ENCODE results near the gene GPR171. TPM values are rescaled to one million over a fixed set of nuclear protein-coding genes. Genes with fewer than 3 reads are reported as not detected.

The GPR171 gene, protein sequence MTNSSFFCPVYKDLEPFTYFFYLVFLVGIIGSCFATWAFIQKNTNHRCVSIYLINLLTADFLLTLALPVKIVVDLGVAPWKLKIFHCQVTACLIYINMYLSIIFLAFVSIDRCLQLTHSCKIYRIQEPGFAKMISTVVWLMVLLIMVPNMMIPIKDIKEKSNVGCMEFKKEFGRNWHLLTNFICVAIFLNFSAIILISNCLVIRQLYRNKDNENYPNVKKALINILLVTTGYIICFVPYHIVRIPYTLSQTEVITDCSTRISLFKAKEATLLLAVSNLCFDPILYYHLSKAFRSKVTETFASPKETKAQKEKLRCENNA
- total RNA-seq, result not detected in 2 replicates

DNA sequence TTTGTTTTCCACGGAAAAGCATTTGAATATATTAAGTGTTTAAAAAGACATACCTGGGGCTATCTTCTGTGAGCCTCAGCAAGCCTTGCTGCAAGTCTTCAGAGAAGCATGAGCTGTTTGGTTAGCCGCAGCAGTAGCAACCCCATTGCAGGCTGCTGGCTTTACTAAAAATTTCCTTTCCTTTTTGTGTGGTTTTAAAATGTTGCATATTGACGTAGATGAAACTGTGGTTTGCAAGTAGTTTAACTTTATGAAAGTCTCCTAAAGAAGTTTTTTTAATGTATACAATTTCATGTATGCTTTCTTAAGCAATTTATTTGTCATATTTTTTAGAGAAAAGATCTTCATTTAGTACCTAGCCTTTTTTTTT is at the start of gene GPR171:
GPR171 (minus strand) TSS at position 166 of the 370 bp plus-strand sequence. CDS start 3,830 bp downstream, outside the sequence.

Other genes starting within 250 kb of the GPR171 start
- gene CLRN1, start 230.5 kb downstream of the GPR171 start, total RNA-seq, result not detected in 2 replicates
- 0.31 and 0.66 TPM in 2 replicates for gene MED12L, start 117.6 kb downstream of the GPR171 start, total RNA-seq
- not detected in 2 replicates for gene P2RY14, start 75.3 kb upstream of the GPR171 start, total RNA-seq
- not detected in 2 replicates for gene GPR87, start 113.6 kb upstream of the GPR171 start, total RNA-seq
- gene P2RY13, start 126.3 kb upstream of the GPR171 start, total RNA-seq, result not detected in 2 replicates
- 0.13 TPM in 1 of 2 replicates, not detected in the other for gene P2RY12, start 181.5 kb upstream of the GPR171 start, total RNA-seq